ENCODE data around the gene TTC6.
A peak's percentile ranks its signal among the peaks of the same experiment; 100 is the strongest.

TTC6 gene

GRCh38 chr14:37591941-37592481 lies 3.4 kb upstream of the TTC6 start:
- TF ChIP-seq CTCF (IDR thresholded peaks at IDR 0.05) = peak; percentile 28; the same call in 1 of the 2 replicates

GRCh38 chr14:37592482-37593408 lies 2.7 kb upstream of the TTC6 start:
- TF ChIP-seq CTCF (IDR thresholded peaks at IDR 0.05) = no peak

DNA sequence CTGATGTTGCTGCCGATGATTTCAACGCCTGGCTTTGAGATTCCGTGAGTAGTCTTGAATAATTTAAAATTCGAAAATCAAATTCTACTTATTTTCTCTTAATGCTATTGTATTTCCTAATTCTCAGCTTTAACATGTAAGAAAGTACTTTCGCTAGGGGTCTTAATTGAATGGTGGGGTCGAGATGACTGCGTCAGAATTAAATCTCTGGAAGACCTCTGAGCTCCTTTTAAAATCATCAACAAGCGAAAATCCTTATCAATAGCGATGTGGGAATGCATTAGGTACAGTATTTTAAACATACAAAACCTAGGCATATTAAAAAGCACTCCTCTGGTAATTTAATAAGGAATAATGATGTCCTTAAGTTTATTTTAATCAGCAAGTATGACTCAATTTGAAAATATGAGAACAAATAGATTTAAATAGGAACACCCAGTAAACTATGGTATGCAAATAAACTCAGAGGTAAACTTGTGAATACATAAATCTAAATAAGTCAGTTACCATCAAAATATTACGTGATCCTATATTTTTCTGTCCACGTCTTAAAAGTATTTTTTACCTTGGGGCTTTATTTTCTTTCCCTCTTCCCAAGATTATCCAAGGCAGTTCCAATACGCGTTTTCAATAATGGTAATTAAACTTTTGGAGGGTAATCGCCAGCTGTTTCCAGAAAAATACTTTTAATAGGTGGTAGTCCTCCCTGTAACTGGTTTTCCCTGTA lies 1.8 kb upstream of the TTC6 start:
- no peak for TF ChIP-seq CTCF (IDR thresholded peaks at IDR 0.05)

GRCh38 chr14:37594238-37594970 lies 1.0 kb upstream of the TTC6 start:
- TF ChIP-seq CTCF (IDR thresholded peaks at IDR 0.05) = peak; percentile 89

DNA sequence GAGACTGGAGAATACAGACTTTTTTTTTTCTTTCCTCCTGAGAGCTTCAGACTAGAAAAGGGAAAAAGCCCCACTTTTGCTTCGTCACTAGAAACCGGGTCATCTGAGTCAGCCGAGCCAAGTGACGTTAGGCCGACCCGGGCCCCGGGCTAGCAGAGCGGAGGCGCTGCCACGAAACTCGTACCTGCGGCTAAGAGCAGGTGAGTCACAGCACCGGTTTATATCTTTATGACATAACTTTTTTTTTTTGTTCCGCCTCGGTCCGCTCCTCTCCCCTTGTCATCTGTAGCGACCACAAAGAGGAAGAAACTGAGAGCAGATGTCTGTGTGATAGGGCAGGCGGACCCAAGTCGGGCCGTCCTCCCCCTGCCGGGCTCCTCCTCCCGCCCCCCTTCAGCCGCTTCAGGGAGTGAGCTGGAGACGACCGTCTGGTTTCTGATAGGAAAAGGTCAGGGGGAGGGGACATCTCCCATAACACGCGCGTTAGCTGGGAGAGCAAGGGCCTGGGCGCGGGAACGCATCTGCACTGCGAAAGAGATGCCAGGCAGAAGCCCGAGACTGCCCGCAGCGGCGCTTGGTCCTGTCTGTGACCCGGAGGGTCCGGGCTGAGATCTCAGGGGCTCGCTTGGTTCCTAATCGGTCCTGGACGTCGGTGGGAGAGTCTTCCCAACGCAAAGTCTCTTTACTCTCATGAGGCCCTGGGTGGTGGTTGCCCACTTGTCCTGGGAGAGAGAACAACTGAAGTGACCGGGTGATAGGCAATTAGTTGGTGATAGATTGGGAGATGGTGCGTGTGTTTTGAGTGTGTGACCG lies 586 bp downstream of the TTC6 start:
- TF ChIP-seq CTCF (IDR thresholded peaks at IDR 0.05) = no peak

GRCh38 chr14:37596790-37597472 lies 1.5 kb downstream of the TTC6 start:
- no peak for TF ChIP-seq CTCF (IDR thresholded peaks at IDR 0.05)

Measured in LNCAP (cell line).